ENCODE results near the gene SFT2D3.

The SFT2D3 gene

DNA sequence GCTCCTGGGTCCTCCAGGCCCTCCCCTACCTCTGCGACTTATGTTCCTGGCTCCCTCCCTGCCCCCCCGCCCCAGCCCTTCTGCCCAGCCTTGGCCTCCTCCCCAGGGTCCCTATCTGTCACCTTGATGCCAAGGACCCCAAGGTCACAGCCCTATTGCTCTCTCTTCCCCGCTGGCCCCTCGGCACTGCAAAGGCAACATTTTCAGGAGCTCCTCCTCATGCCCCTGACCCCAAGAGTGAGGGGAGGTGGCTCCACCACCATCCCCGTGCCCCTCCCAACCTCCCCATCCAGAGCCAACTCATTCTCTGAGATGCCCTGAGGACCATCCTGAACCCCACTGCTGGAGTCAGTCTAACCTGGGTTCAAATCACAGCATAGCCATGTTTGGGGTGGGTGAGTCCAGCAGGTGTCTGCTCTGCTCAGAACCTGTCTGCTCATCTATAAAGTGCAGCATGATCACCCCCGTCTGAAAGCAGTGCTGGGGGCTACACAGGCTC lies 37.7 kb upstream of the SFT2D3 start:
- Histone ChIP-seq H3K9me2 (replicated peaks; ENCODE audit: control insufficient read depth, low read length) (no peaks in the 10 kb centered on the region), H3K79me2 (ENCODE audit: control insufficient read depth, low read length) (no peaks in the 10 kb centered on the region), H3K27ac (ENCODE audit: low read depth, low read length) (no peak overlapping the region), H3K36me3 (ENCODE audit: control insufficient read depth, low read length) (no peaks in the 10 kb centered on the region), H3K4me1 (ENCODE audit: control insufficient read depth, low read length) (no peaks in the 10 kb centered on the region), H3K4me3 (ENCODE audit: low read length) (no peak overlapping the region), H3K27me3 (ENCODE audit: control insufficient read depth, low read length) (peaks cover 14% of the 10 kb centered on the region; the same call in 1 of the 2 replicates), H3K9me3 (ENCODE audit: control insufficient read depth, insufficient read depth, low read length) (no peaks in the 10 kb centered on the region), H4K20me1 (ENCODE audit: control insufficient read depth, insufficient read depth, low read depth, low read length) (no peaks in the 10 kb centered on the region), H3F3A (ENCODE audit: control insufficient read depth, insufficient read depth) (no peaks in the 10 kb centered on the region), H3K4me2 (ENCODE audit: low read length) (no peak overlapping the region)
- TF ChIP-seq, protein P1, sequence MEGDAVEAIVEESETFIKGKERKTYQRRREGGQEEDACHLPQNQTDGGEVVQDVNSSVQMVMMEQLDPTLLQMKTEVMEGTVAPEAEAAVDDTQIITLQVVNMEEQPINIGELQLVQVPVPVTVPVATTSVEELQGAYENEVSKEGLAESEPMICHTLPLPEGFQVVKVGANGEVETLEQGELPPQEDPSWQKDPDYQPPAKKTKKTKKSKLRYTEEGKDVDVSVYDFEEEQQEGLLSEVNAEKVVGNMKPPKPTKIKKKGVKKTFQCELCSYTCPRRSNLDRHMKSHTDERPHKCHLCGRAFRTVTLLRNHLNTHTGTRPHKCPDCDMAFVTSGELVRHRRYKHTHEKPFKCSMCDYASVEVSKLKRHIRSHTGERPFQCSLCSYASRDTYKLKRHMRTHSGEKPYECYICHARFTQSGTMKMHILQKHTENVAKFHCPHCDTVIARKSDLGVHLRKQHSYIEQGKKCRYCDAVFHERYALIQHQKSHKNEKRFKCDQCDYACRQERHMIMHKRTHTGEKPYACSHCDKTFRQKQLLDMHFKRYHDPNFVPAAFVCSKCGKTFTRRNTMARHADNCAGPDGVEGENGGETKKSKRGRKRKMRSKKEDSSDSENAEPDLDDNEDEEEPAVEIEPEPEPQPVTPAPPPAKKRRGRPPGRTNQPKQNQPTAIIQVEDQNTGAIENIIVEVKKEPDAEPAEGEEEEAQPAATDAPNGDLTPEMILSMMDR (IDR thresholded peaks at IDR 0.05; ENCODE audit: low read depth, low read length, poor library complexity, severe bottlenecking), result no peak
- no peak for TF ChIP-seq EZH2phosphoT487 (IDR thresholded peaks at IDR 0.05; ENCODE audit: borderline replicate concordance, low read length)

DNA sequence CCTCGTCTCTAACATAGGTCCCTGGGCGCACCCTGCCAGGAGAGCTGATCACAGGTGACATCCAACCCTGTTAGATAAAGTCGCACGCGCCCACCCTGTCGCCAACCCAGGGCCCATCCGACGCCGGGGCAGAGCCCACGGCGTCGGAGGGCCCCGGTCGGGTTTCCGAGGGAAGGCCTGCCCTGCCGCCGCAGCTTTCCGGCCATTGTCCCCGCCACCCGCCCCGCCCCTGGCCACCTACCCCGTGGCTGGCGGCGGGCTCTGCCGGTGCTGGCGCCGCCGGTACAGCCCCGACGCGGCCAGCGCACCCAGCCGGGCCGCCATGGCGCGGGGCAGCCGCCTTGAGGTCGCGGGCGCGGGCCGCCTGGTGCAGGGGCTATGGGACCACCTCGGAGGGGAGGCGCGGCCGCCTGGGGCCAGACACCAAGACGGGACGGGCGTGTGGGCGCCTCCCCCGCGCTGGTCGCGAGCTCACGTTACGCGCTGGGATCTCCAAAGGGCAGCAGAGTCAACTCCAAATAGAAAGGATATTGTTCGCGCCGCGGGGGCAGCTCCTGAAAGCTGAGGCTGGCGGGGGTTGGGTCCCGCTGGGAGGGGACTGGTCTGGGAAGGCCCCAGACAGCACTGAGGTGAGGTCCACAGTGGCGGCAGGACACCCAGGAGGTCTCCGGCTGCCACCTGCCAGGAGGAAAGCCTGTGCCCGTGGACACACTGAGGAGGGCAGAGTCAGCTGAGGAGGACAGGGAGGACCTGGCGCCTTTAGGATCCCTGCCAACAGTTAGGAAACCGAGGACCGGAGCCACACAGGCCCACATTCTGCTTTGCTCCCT lies 37.0 kb upstream of the SFT2D3 start:
- Histone ChIP-seq H3K27ac (ENCODE audit: low read depth, low read length) (no peak overlapping the region), H3F3A (ENCODE audit: control insufficient read depth, insufficient read depth) (no peaks in the 10 kb centered on the region), H4K20me1 (ENCODE audit: control insufficient read depth, insufficient read depth, low read depth, low read length) (no peaks in the 10 kb centered on the region), H3K9me3 (ENCODE audit: control insufficient read depth, insufficient read depth, low read length) (no peaks in the 10 kb centered on the region), H3K36me3 (ENCODE audit: control insufficient read depth, low read length) (no peaks in the 10 kb centered on the region), H3K4me1 (ENCODE audit: control insufficient read depth, low read length) (no peaks in the 10 kb centered on the region), H3K9me2 (replicated peaks; ENCODE audit: control insufficient read depth, low read length) (no peaks in the 10 kb centered on the region), H3K27me3 (ENCODE audit: control insufficient read depth, low read length) (peaks cover 16% of the 10 kb centered on the region; the same call in 1 of the 2 replicates), H3K4me3 (ENCODE audit: low read length) (no peak overlapping the region), H3K4me2 (ENCODE audit: low read length) (no peak overlapping the region), H3K79me2 (ENCODE audit: control insufficient read depth, low read length) (no peaks in the 10 kb centered on the region)
- no peak for TF ChIP-seq EZH2phosphoT487 (IDR thresholded peaks at IDR 0.05; ENCODE audit: borderline replicate concordance, low read length)
- TF ChIP-seq, protein P1 (IDR thresholded peaks at IDR 0.05; ENCODE audit: low read depth, low read length, poor library complexity, severe bottlenecking), result no peak

- TF ChIP-seq, protein P1 (IDR thresholded peaks at IDR 0.05; ENCODE audit: low read depth, low read length, poor library complexity, severe bottlenecking), result no peak
- no peak for TF ChIP-seq EZH2phosphoT487 (IDR thresholded peaks at IDR 0.05; ENCODE audit: borderline replicate concordance, low read length)
- H3K9me3 ChIP-seq (ENCODE audit: control insufficient read depth, insufficient read depth, low read length), result no peaks in the 10 kb centered on the region
- H3F3A ChIP-seq (ENCODE audit: control insufficient read depth, insufficient read depth), result no peaks in the 10 kb centered on the region
- no peak overlapping the region for H3K4me2 ChIP-seq (ENCODE audit: low read length)
- no peaks in the 10 kb centered on the region for H3K36me3 ChIP-seq (ENCODE audit: control insufficient read depth, low read length)
- no peaks in the 10 kb centered on the region for H3K79me2 ChIP-seq (ENCODE audit: control insufficient read depth, low read length)
- H3K27me3 ChIP-seq (ENCODE audit: control insufficient read depth, low read length), result peaks cover 16% of the 10 kb centered on the region; the same call in 1 of the 2 replicates
- H3K9me2 ChIP-seq (replicated peaks; ENCODE audit: control insufficient read depth, low read length), result no peaks in the 10 kb centered on the region
- no peak overlapping the region for H3K4me3 ChIP-seq (ENCODE audit: low read length)
- H4K20me1 ChIP-seq (ENCODE audit: control insufficient read depth, insufficient read depth, low read depth, low read length), result no peaks in the 10 kb centered on the region
- no peaks in the 10 kb centered on the region for H3K4me1 ChIP-seq (ENCODE audit: control insufficient read depth, low read length)
- no peak overlapping the region for H3K27ac ChIP-seq (ENCODE audit: low read depth, low read length)
These were observed 36.4 kb upstream of the SFT2D3 start for GRCh38 chr2:127664895-127665225.
